Skeletal muscle tissue (tissue), 4 donors: ENCODE measurements around the gene COMMD7. TPM values are rescaled to one million over a fixed set of nuclear protein-coding genes. Genes with fewer than 3 reads are reported as not detected.
A peak's percentile ranks its signal among the peaks of the same experiment; 100 is the strongest.
"Not testable (repeated sequence)": the region's sequence is repeated elsewhere in the genome, so short reads cannot be mapped to it uniquely, and the experiment has no call there.

Source experiments
- H3K27ac ChIP-seq: one replicate; pipeline ENCODE4 v1.7.0; 2013; ENCODE audit warnings: mild to moderate bottlenecking, low read depth, low read length, inconsistent platforms
- H3K27me3 ChIP-seq, 3 donors: one replicate each; pipeline ENCODE4 v1.7.0; 2013; ENCODE audit warnings: low read length in 3 of 3; ENCODE audit not compliant: control insufficient read depth in 3 of 3, insufficient read depth in 3 of 3
- H3K36me3 ChIP-seq, 3 donors: one replicate each; pipeline ENCODE4 v1.7.0; 2013; ENCODE audit warnings: low read length in 3 of 3; ENCODE audit not compliant: control insufficient read depth in 3 of 3, insufficient read depth in 3 of 3
- H3K4me1 ChIP-seq, 3 donors: one replicate each; pipeline ENCODE4 v1.7.0; 2013; ENCODE audit warnings: low read length in 3 of 3, mild to moderate bottlenecking in 3 of 3; ENCODE audit not compliant: control insufficient read depth in 3 of 3, insufficient read depth in 3 of 3
- H3K4me3 ChIP-seq, 3 donors: one replicate each; pipeline ENCODE4 v1.7.0; 2013; ENCODE audit warnings: low read length in 3 of 3
- H3K9ac ChIP-seq, 3 donors: one replicate each; pipeline ENCODE4 v1.7.0; 2013; ENCODE audit warnings: low read length in 3 of 3, mild to moderate bottlenecking in 3 of 3, moderate library complexity in 2 of 3, low read depth in 1 of 3
- H3K9me3 ChIP-seq, 3 donors: one replicate each; pipeline ENCODE4 v1.7.0; 2013; ENCODE audit warnings: low read length in 3 of 3; ENCODE audit not compliant: control insufficient read depth in 3 of 3
- total RNA-seq: library from RNA; depleted of rRNA; stranded (reverse); fragments of >200 nt; gene quantifications from one replicate; pipeline ENCODE4 v1.2.3, GENCODE V29; 2014
- donor health status: Osteomylitis.

The COMMD7 gene
- total RNA-seq, 1 donor from 2014 or later: 14.1 TPM

- Histone ChIP-seq H3K9me3 (no peaks in the 10 kb centered on the region), H3K27ac (no peak overlapping the region), H3K4me3 (no peak overlapping the region), H3K4me1 (no peaks in the 10 kb centered on the region), H3K9ac (no peak overlapping the region), H3K27me3 (no peaks in the 10 kb centered on the region), H3K36me3 (no peaks in the 10 kb centered on the region)
Measured at GRCh38 chr20:32752458-32753250, 9.4 kb upstream of the COMMD7 start.

DNA sequence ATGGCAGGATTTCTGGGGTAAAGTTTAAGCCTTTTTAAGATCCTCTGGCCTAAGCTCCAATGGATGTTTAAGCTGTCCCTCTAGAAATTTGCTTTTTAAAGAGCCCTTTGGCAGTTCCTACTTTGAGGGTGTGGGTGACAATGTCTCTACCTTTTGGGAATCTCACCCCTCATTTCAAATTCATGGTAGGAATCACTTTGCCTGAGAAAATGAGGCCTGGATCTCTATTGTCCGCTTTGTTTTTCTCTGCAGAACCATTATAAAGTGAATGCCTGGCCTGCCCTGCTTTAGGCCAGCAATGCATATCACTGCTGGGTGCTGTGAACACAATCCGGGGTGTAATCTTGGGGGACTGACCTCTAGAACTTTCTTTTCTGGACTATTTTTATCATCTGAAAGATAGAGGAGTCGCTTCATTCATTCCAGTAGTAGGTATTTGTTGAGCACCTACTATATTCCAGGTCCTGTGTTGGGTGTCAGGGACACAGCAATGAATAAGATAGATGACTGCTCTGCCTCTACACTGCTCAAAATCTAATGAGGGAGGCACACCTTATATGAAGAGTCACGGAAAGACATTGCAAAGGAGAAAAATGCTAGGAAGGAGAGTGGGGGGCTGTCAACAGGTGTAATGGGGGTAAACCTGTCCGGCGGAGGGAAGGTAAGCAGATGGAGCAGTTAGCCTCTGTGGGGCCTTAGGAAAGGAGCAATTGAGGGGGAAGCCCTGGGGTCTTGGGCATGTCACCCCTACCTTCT is 8.6 kb upstream of the COMMD7 start:
- Histone ChIP-seq H3K27me3 (no peaks in the 10 kb centered on the region), H3K4me1 (no peaks in the 10 kb centered on the region), H3K27ac (no peak overlapping the region), H3K36me3 (no peaks in the 10 kb centered on the region), H3K4me3 (no peak overlapping the region), H3K9ac (no peak overlapping the region), H3K9me3 (no peaks in the 10 kb centered on the region)

- no peak overlapping the region for H3K4me3 ChIP-seq
- H3K27me3 ChIP-seq: no peaks in the 10 kb centered on the region
- no peaks in the 10 kb centered on the region for H3K4me1 ChIP-seq
- no peaks in the 10 kb centered on the region for H3K36me3 ChIP-seq
- H3K9ac ChIP-seq: no peak overlapping the region
- H3K27ac ChIP-seq: no peak overlapping the region
- H3K9me3 ChIP-seq: no peaks in the 10 kb centered on the region
Measured at GRCh38 chr20:32751293-32751692, 8.0 kb upstream of the COMMD7 start.

GRCh38 chr20:32749914-32750637 is 6.8 kb upstream of the COMMD7 start:
- no peaks in the 10 kb centered on the region for H3K9me3 ChIP-seq
- no peak overlapping the region for H3K27ac ChIP-seq
- H3K9ac ChIP-seq: no peak overlapping the region

DNA sequence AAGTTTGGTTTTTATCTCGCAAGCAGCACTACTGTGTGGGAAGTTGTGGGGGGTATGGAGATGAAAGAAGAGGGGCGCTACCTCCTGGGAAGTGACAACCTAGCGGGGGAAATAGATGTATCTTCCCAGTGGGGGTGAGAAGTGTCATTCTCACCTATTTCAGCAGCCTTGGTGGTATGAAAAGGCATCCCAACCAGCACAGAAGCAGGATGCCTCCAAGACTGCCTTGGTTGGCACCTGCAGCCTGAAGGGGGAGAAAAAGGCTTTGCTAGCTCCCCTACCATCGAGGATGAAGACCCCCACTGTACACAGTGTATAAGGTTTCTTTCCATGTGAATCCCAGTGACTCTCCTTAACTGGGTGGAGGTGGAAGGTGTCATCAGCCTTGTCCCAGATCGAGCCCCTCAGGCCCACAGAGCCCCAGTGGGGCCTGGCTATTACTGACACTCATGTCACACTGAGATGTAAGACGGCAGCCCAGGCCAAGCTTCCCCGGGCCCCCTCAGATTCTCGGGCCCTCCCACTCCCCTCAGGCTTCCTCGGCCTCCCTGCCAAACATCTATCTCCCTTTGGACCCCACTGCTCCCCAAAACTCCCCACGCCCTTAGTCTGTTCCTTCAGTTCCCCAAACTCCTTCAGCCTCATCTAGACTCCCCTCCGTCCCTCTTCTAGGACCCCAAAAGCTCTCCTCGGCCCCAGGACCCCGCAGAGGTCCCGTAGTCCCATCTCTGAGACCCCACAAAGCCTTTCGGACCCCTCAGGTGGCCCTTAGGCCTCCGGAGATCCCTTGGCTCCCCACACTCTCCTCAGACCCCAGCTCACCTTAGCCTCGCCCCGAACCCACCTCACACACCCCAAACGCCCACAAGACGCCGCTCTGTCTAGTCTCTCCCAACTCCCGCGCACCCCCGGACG is 688 bp downstream of the COMMD7 start:
- Histone ChIP-seq H3K27ac (peak overlapping the region; percentile 77), H3K27me3 (no peaks in the 10 kb centered on the region), H3K36me3 (no peaks in the 10 kb centered on the region), H3K9ac (peak overlapping the region; percentile 89 to 95 (median 91)), H3K4me1 (peaks cover 12 to 16% (median 15%) of the 10 kb centered on the region in 3 donors), H3K9me3 (no peaks in the 10 kb centered on the region), H3K4me3 (peak overlapping the region; percentile 76 to 88 (median 86))

More at GRCh38 chr20:32749914-32750637, 6.8 kb upstream of the COMMD7 start:
- Histone ChIP-seq H3K4me1 (no peaks in the 10 kb centered on the region), H3K27me3 (no peaks in the 10 kb centered on the region), H3K36me3 (no peaks in the 10 kb centered on the region), H3K4me3 (no peak overlapping the region)

- Histone ChIP-seq H3K27me3 (no peaks in the 10 kb centered on the region), H3K9me3 (no peaks in the 10 kb centered on the region), H3K4me3 (no peak overlapping the region), H3K9ac (no peak overlapping the region), H3K27ac (no peak overlapping the region), H3K36me3 (peaks cover 0 to 2% (median 0%) of the 10 kb centered on the region in 3 donors), H3K4me1 (peaks cover 13 to 17% (median 15%) of the 10 kb centered on the region in 3 donors)
Measured at GRCh38 chr20:32741151-32741550, 2.1 kb downstream of the COMMD7 start.

DNA sequence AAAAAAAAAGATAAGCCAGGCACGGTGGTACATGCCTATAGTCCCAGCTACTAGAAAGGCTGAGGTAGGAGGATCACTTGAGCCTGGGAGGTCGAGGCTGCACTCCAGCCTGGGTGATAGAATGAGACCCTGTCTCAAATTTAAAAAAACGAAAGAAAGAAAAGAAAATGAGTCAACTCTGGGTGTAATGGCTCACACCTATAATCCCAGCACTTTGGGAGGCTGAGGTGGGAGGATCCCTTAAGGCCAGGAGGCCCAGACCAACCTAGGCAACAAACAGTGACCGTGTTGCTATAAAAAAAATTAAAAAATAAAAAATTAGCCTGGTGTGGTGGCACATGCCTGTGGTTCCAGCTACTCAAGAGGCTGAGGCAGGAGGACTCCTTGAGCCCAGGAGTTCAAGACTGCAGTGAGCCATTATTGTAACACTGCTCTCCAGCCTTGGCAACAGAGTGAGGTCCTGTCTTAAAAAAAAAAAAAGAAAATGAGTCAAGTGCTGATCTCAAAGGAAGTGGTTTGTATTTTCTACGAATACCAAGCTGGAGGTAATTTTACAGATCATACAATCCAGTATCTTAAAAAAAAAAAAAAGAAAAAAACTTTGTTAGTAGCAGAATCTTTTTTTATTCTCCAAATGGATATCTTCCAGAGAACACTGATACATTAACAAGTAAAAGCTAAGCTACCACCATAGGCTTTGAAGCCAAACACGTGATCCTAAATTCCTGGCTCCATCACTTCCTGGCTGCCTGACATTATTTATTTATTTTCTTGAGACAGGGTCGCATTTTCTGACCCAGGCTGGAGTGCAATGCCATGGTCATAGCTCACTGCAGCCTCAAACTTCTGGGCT is 5.7 kb downstream of the COMMD7 start:
- Histone ChIP-seq H3K27me3 (no peaks in the 10 kb centered on the region), H3K27ac (no peak overlapping the region), H3K36me3 (peaks cover 0 to 2% (median 0%) of the 10 kb centered on the region in 3 donors), H3K4me3 (no peak overlapping the region), H3K9ac (no peak overlapping the region), H3K9me3 (no peaks in the 10 kb centered on the region), H3K4me1 (peaks cover 4 to 9% (median 6%) of the 10 kb centered on the region in 3 donors)

DNA sequence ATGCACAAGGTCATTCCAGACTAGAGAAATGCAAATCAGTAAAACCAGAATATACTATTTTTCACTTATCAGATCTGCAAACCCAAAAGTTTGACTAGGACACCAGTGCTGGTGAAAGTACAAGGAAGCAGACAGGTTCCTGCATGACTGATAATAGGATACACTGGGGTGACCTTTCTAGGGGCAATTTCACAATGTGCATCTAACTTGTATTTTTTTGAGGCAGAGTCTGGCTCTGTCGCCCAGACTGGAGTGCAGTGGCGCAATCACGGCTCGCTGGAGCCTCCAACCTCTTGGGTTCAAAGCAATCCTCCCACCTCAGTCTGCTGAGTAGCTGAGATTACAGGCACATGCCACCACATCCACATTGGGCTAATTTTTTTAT is 11.4 kb downstream of the COMMD7 start:
- Histone ChIP-seq H3K9ac (no peak overlapping the region), H3K36me3 (peaks cover 1 to 6% (median 4%) of the 10 kb centered on the region in 3 donors), H3K9me3 (no peaks in the 10 kb centered on the region), H3K27me3 (no peaks in the 10 kb centered on the region), H3K4me1 (no peaks in the 10 kb centered on the region), H3K27ac (no peak overlapping the region), H3K4me3 (no peak overlapping the region)

DNA sequence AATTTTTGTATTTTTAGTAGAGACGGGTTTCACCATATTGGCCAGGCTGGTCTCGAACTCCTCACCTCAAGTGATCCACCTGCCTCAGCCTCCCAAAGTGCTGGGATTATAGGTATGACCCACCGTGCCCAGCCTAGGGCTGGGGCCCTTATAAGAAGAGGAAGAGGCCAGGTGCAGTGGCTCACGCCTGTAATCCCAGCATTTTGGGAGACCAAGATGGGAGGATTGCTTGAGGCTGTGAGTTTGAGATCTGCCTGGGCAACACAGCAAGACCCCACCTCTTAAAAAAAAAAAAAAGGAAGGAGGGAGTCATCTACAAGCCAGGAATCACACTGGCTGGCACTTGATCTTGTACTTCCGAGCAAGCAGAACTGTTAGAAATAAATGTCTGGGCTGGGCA is 13.9 kb downstream of the COMMD7 start:
- not testable (repeated sequence) for H3K9me3 ChIP-seq, H3K27me3 ChIP-seq, H3K4me3 ChIP-seq, H3K27ac ChIP-seq, H3K36me3 ChIP-seq, H3K4me1 ChIP-seq, H3K9ac ChIP-seq
